GM18861 (cell line): ENCODE measurements around the gene TFCP2L1.
"Not testable (repeated sequence)": the region's sequence is repeated elsewhere in the genome, so short reads cannot be mapped to it uniquely, and the experiment has no call there.

Experiments
- ATAC-seq: cut with Tn5 transposase; IDR thresholded peaks from one replicate; pipeline ENCODE4 v1.9.1; 2021; ENCODE audit not compliant: unreplicated experiment

TFCP2L1 gene

GRCh38 chr2:121284463-121285449, at the start of gene TFCP2L1:
TSS of gene TFCP2L1 (minus strand) at chr2:121285202. CDS start at chr2:121285109, 93 bp downstream.
- no peak for ATAC-seq

DNA sequence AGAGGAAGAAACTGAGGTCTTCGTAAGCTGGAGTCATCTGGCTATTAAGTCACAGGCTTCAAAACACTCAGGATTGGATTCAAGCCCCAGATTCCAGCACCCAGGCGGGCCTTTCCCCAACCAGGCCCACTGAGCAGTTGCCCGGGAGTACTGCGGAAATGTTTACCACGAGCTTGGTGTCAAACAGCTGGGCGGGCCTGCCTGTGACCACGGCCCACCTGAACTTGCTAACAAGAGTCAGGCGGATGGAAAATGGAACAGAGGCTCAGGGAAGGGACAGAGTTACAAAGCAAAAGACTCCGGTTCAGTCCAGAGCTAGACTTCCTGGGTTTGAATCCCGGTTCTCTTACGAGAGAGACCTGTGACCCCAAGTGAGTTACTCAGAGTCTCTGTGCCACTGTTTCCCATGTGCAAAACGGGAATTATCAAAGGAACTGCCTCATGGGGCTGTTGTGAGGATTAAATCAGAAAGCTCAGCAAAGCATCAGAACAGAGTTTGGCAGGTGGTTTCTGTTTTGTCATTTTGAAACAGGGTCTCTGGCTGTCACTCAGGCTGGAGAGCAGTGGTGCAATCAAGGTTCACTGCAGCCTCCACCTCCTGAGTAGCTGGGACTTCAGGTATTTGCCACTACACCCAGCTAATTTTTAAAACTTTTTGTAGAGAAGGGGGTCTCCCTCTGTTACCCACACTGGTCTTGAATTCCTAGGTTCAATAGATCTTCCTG, 49.0 kb upstream of the TFCP2L1 start:
- ATAC-seq, result peak; percentile 76

DNA sequence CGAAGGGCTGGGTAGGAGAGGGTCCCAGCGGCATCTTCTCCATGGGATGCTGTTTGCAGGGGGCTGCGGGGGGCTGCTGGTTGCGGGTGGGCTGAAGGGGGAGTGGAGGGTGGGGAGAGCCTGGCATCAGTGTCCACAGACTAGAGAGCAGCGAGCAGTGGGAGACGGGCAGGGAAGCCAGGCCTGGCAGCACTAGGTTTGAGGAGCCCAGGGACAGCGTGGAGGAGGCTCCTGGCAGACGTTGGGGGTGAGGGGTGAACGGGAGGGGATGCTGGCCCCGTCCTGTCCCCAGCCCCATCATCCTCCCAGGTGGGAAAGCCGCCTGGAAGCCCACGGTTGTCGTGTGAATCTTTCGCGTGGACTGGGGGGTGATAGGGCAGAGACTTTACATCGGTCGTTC, 48.2 kb upstream of the TFCP2L1 start:
- ATAC-seq, result no peak

DNA sequence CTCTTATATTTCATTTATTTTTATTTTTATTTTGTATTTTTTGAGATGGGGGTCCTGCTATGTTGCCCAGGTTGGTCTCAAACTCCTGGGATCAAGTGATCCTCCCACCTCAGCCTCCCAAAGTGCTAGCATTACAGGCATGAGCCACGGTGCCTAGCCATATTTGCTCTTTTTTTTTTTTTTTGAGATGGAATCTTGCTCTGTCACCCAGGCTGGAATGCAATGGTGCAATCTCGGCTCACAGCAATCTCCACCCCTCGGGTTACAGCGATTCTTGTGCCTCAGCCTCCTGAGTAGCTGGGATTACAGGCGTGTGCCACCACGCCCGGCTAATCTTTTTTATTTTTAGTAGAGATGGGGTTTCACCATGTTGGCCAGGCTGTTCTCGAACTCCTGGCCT, 46.3 kb upstream of the TFCP2L1 start:
- not testable (repeated sequence) for ATAC-seq

- ATAC-seq, result no peak
Observed at GRCh38 chr2:121330921-121331320, 45.9 kb upstream of the TFCP2L1 start.

DNA sequence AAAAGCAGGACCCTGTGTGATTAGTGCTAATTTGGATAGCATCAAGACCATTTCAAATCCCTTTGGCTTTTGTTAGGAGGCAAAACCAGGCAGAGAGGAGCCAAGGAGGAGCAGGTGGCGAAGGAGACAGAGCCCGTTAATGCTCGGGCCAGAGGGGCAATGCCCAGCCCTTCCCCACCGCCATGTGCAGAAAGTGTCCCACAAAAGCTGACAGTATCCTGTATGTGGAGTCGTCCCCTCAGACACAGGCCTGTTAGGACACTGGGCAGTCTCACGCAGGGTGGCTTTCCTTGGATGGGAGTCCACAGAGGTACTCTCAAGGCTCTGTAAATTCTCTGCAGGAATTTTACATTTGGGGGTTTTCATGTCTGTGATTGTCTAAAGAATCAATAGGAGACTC, 44.8 kb upstream of the TFCP2L1 start:
- ATAC-seq, result no peak

DNA sequence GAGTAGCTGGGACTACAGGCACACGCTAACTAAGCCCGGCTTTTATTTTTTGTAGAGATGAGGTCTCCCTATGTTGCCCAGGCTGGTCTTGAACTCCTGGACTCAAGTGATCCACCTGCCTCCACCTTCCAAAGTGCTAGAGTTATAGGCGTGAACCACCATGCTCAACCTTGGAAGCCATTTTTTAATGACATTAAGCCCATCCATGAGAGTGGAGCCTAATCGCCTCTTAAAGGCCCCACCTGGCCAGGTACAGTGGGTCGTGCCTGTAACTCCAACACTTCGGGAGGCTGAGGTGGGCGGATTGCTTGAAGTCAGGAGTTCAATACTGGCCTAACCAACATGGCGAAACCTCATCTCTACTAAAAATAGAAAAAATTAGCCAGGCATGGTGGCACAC, 41.6 kb upstream of the TFCP2L1 start:
- no peak for ATAC-seq

DNA sequence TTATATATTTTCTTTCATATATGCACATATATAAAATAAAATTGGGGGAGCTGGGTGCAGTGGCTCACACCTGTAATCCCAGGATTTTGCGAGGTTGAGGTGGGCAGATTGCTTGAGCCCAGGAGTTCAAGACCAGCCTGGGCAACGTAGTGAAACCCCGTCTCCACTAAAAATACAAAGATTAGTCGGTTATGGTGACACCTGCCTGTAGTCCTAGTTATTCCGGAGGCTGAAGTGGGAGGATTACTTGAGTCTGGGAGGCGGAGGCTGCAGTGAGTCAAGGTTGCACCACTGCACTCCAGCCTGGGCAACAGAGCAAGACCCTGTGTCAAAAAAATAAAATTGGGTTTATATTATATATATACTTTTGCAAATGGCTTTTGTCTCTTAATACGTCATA, 39.6 kb upstream of the TFCP2L1 start:
- ATAC-seq, result no peak

DNA sequence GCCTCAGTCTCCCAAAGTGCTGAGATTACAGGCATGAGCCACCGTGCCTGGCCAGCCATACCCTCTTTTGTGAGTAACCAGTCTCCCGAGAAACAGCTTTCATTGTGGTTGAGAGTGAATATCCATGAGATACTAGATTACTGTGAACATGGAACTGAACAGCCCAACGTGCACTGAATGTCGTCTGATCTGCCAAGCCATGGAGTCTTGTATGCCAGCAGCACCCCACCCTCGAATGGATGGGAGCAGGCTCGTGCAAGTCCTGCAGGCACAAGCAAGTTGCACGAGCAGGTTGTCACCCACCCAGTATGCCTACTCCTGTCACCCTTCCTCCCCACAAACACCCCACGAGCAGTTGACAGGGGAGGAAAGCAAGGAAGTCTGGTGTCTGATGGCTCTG, 36.5 kb upstream of the TFCP2L1 start:
- no peak for ATAC-seq

DNA sequence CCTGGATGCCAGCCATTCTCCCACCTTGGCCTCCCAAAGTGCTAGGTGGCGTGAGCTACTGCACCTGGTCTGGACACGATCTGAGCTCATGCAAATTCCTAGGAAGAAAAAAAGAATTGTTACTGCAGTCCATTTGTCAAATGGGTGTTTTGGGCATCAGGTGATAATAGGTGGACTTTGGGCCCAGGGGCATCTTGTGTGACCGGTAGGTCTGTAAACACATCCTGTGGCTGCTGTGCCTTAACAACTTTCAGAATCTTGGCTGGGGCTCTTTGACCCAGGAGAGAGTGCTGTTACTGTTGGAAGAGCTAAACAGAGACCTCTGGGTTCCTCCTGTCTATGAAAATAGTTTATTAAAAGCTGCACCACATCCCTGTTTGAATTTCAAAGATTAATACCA, 34.9 kb upstream of the TFCP2L1 start:
- ATAC-seq, result no peak

- no peak for ATAC-seq
Observed at GRCh38 chr2:121316986-121317385, 32.0 kb upstream of the TFCP2L1 start.

DNA sequence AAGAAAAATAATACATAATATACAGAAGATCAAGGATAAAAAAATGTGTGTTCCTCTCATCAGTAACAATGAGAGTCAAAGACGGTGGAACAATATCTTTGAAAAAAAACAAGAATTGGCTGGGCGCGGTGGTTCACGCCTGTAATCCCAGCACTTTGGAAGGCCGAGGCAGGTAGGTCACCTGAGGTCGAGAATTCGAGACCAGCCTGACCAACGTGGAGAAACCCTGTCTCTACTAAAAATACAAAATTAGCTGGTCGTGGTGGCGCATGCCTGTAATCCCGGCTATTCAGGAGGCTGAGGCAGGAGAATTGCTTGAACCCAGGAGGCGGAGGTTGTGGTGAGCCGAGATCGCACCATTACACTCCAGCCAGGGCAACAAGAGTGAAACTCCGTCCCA, 28.7 kb upstream of the TFCP2L1 start:
- ATAC-seq, result not testable (repeated sequence)

DNA sequence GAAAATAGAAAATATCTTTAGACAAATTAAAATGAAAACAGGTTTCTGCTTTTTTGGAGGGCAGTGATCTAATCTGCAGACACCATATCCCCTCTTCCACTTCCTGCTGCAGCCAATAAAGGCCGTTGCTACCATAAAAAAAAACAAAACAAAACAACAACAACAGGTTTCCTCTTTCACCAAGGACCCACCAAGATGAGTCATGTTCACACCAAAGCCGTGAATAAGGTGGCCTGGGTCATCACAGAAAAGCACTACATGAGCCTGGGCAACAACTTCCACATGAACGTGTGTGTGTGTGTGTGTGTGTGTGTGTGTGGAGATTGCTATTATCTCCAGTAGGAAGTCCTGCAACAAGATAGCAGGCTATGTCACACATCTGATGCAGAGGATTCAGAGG, 24.8 kb upstream of the TFCP2L1 start:
- peak; percentile 67 for ATAC-seq

DNA sequence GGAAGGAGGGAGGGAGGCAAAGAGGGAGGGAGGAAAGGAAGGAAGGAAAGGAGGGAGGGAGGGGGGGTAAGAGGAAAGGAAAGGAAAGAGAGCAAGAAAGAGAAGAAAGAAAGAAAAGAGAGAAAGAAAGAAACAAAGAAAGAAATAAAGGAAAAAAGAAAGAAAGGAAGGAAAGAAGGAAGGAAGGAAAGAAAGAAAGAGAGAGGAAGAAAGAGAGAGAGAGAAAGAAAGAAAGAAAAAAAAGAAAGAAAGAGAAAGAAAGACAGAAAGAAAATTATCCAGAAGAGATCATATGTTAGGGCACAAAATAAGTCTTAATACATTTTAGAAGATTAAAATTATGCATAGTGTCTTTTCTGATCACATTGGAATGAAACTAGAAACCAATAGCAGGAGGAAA, 24.3 kb upstream of the TFCP2L1 start:
- no peak for ATAC-seq

DNA sequence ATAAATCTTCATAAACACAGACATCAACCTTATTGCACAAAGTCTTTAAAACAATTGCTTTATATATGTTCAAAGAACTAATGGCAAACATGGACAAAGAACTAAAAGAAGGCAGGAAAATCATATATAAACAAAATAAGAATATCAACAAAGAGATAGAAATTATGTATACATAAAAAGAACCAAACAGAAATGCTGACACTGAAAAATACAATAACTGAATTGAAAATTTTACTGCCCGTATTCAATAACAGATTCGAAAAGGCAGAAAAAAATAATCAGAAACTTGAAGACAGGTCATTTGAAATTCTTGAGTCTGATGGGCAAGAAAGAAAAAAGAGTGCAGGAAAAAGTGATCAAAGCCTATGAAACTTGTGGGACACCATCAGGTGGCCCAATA, 22.0 kb upstream of the TFCP2L1 start:
- no peak for ATAC-seq

DNA sequence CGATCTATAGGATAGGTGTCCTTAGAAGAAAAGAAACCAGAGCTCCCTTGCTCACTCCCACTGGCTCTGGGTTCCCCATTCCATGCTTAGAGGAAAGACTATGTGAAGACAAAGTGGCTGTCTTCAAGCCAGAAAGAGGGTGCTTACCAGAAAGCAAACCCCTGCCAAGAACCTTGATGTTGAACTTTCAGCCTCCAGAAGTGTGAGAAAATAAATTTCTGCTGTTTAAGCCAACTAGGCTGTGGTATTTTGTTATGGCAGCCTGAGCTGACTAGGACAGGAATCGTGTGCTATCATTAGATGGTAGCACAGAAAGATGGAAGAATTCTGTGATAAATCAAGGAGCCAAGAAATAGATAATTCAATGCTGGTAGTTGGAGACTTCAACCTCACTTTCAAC, 19.9 kb upstream of the TFCP2L1 start:
- no peak for ATAC-seq

DNA sequence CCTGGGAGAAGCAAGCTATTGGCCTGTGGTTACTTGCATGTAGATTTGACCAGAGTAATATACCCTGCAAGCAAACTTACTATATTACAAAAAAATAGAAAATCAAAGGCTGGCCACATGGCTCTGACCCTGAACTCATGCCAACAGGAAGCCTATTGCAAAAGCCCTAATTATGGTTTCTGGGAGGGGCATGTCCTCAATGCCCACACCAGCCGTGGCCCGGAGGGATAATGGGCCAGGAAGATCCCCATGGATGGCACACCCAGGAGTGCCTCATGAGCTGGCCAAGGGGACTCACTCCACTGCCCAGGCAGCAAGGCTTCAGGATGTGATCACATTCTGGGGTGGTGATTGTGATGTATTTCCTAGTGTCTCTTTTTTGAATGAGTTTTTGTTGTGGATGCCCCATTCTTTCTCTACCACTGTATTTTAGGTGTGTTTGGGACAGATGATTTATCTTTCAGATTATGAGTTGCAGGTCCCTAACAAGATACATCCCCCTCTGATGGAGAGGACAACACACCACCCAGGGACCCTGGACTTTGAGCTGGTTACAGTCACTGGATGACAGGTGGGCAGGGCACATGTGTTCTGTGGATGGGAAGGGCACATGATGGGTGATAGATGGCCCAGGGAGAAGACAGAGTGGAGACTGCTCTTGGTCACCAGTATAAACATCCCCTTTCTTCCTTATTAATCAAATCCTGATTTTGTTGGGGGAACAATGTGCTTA, 18.7 kb upstream of the TFCP2L1 start:
- no peak for ATAC-seq

DNA sequence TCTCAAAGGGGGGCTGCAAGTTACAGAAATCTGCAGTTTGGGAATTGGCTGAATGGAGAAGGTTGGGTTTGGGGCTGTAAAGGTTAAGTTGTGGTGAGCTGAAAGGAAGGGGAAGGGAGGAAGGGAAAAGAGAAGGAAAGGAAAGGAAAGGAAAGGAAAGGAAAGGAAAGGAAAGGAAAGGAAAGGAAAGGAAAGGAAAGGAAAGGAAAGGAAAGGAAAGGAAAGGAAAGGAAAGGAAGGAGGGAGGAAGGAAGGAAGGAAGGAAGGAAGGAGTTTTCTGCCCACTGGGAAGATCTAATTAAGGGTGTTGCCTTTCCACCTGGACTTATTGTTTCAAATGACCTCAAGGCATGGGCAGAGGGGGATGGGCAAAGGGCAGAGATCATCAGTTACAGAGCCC, 16.2 kb upstream of the TFCP2L1 start:
- not testable (repeated sequence) for ATAC-seq

GRCh38 chr2:121298476-121298875, 13.5 kb upstream of the TFCP2L1 start:
- no peak for ATAC-seq

DNA sequence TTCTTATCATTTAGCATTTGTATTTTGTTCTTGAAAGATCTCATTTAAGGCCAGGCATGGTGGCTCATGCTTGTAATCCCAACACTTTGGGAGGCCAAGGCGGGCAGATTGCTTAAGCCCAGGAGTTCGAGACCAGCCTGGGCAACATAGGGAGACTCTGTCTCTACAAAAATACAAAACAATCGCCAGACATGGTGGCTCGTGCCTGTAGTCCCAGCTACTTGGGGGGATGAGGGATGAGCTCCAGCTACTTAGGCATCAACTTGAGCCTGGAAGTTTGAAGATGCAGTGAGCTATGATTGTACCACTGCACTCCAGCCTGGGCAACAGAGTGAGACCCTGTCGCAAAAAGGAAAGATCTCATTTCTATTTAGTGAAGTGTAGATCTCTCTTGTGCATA, 12.9 kb upstream of the TFCP2L1 start:
- not testable (repeated sequence) for ATAC-seq

GRCh38 chr2:121297217-121297830, 12.3 kb upstream of the TFCP2L1 start:
- ATAC-seq, result no peak
